Adrenal gland (tissue), 5 donors: ENCODE results near the gene CWF19L2.

Experiments used
- CTCF ChIP-seq, 6 experiments: fragments of 450-650 bp in 4 of 6; fragments of 200-600 bp in 2 of 6; sonication (generic) in 1 of 6; IDR thresholded peaks; 1 replicate in 5 of 6; 2 replicates in 1 of 6; pipeline versions ENCODE4 v1.5.1 to v1.8.0; 2016 to 2021; ENCODE audit warnings: antibody characterized with exemption in 6 of 6, mild to moderate bottlenecking in 2 of 6, moderate library complexity in 1 of 6
- POLR2A ChIP-seq, 2 donors: fragments of 450-650 bp; IDR thresholded peaks; one replicate each; pipeline ENCODE4 v1.6.1; 2017; ENCODE audit warnings: antibody characterized with exemption in 2 of 2, mild to moderate bottlenecking in 2 of 2, moderate library complexity in 1 of 2
- donor health status: DM: no; HTN: no; CAD: no.

- TF ChIP-seq CTCF (IDR thresholded peaks at IDR 0.05), result no peak
- TF ChIP-seq POLR2A (IDR thresholded peaks at IDR 0.05), result no peak
These were observed 11.0 kb upstream of the CWF19L2 start for GRCh38 chr11:107468596-107468995.
